ENCODE results near the gene MAB21L1. TPM values are rescaled to one million over a fixed set of nuclear protein-coding genes. Genes with fewer than 3 reads are reported as not detected.

MAB21L1 gene
- total RNA-seq, 1 donor, result 3.7 TPM

GRCh38 chr13:35470671-35471661, 5.5 kb downstream of the MAB21L1 start:
- TF ChIP-seq CTCF (IDR thresholded peaks at IDR 0.05; ENCODE audit: insufficient read depth, low read length), result no peak
- peak; percentile 53 for DNase-seq (ENCODE audit: low read depth)
- peak overlapping the region; percentile 50 for H3K4me3 ChIP-seq (ENCODE audit: low read depth, low read length)

- peak; percentile 13 for DNase-seq (ENCODE audit: low read depth)
- TF ChIP-seq CTCF (IDR thresholded peaks at IDR 0.05; ENCODE audit: insufficient read depth, low read length), result no peak
Measured at GRCh38 chr13:35469806-35470525, 6.5 kb downstream of the MAB21L1 start.

GRCh38 chr13:35468195-35468594, 8.3 kb downstream of the MAB21L1 start:
- no peak overlapping the region for H3K4me3 ChIP-seq (ENCODE audit: low read depth, low read length)
- no peak for TF ChIP-seq CTCF (IDR thresholded peaks at IDR 0.05; ENCODE audit: insufficient read depth, low read length)
- peak; percentile 21 for DNase-seq (ENCODE audit: low read depth)

More at GRCh38 chr13:35469806-35470525, 6.5 kb downstream of the MAB21L1 start:
- no peak overlapping the region for H3K4me3 ChIP-seq (ENCODE audit: low read depth, low read length)

GRCh38 chr13:35465371-35465770, 11.1 kb downstream of the MAB21L1 start:
- no peak for DNase-seq (ENCODE audit: low read depth)
- no peak overlapping the region for H3K4me3 ChIP-seq (ENCODE audit: low read depth, low read length)
- TF ChIP-seq CTCF (IDR thresholded peaks at IDR 0.05; ENCODE audit: insufficient read depth, low read length), result no peak

- no peak for DNase-seq (ENCODE audit: low read depth)
Measured at GRCh38 chr13:35460061-35460460, 16.4 kb downstream of the MAB21L1 start.

GRCh38 chr13:35457258-35457657, 19.2 kb downstream of the MAB21L1 start:
- DNase-seq (ENCODE audit: low read depth), result no peak
- TF ChIP-seq CTCF (IDR thresholded peaks at IDR 0.05; ENCODE audit: insufficient read depth, low read length), result no peak
- no peak overlapping the region for H3K4me3 ChIP-seq (ENCODE audit: low read depth, low read length)

More at GRCh38 chr13:35460061-35460460, 16.4 kb downstream of the MAB21L1 start:
- no peak overlapping the region for H3K4me3 ChIP-seq (ENCODE audit: low read depth, low read length)
- TF ChIP-seq CTCF (IDR thresholded peaks at IDR 0.05; ENCODE audit: insufficient read depth, low read length), result no peak
